ENCODE measurements around the gene SSBP3.

Gene SSBP3

GRCh38 chr1:54358503-54359168, 47.6 kb downstream of the SSBP3 start:
- TF ChIP-seq POU6F1 (CRISPR knock-in tag; IDR thresholded peaks at IDR 0.05; ENCODE audit: borderline replicate concordance, low read depth) (no peak), ARNTL (CRISPR knock-in tag; IDR thresholded peaks at IDR 0.05; ENCODE audit: borderline replicate concordance, low read depth) (no peak), ZNF565 (CRISPR knock-in tag; conservative IDR thresholded peaks at IDR 0.05; ENCODE audit: low read depth) (no peak), GLIS3 (CRISPR knock-in tag; IDR thresholded peaks at IDR 0.05) (no peak), ZNF8 (CRISPR knock-in tag; IDR thresholded peaks at IDR 0.05) (no peak), ZFP30 (CRISPR knock-in tag; IDR thresholded peaks at IDR 0.05) (no peak), PATZ1 (CRISPR knock-in tag; IDR thresholded peaks at IDR 0.05; ENCODE audit: borderline replicate concordance) (no peak), CSRNP3 (CRISPR knock-in tag; IDR thresholded peaks at IDR 0.05) (no peak), ZNF70 (CRISPR knock-in tag; IDR thresholded peaks at IDR 0.05) (no peak), TOX (CRISPR knock-in tag; IDR thresholded peaks at IDR 0.05; ENCODE audit: borderline replicate concordance) (no peak), ISL1 (CRISPR knock-in tag; IDR thresholded peaks at IDR 0.05) (no peak), TCF4 (CRISPR knock-in tag; IDR thresholded peaks at IDR 0.05; ENCODE audit: borderline replicate concordance) (no peak), ZFP3 (CRISPR knock-in tag; IDR thresholded peaks at IDR 0.05) (no peak), RARB (CRISPR knock-in tag; IDR thresholded peaks at IDR 0.05) (no peak), CREB5 (CRISPR knock-in tag; IDR thresholded peaks at IDR 0.05; ENCODE audit: low read depth) (no peak), BACH2 (CRISPR knock-in tag; IDR thresholded peaks at IDR 0.05; ENCODE audit: borderline replicate concordance) (no peak), OSR1 (CRISPR knock-in tag; IDR thresholded peaks at IDR 0.05) (no peak), ESRRG (CRISPR knock-in tag; IDR thresholded peaks at IDR 0.05) (no peak), CSDC2 (CRISPR knock-in tag; IDR thresholded peaks at IDR 0.05) (no peak), PPARA (CRISPR knock-in tag; IDR thresholded peaks at IDR 0.05; ENCODE audit: borderline replicate concordance) (no peak)
- ATAC-seq = no peak

GRCh38 chr1:54357967-54358366, 48.2 kb downstream of the SSBP3 start:
- ATAC-seq = no peak
- no peak for TF ChIP-seq TOX (CRISPR knock-in tag; IDR thresholded peaks at IDR 0.05; ENCODE audit: borderline replicate concordance)
- TF ChIP-seq ZNF565 (CRISPR knock-in tag; conservative IDR thresholded peaks at IDR 0.05; ENCODE audit: low read depth) = no peak
- no peak for TF ChIP-seq ISL1 (CRISPR knock-in tag; IDR thresholded peaks at IDR 0.05)
- no peak for TF ChIP-seq RARB (CRISPR knock-in tag; IDR thresholded peaks at IDR 0.05)
- no peak for TF ChIP-seq PATZ1 (CRISPR knock-in tag; IDR thresholded peaks at IDR 0.05; ENCODE audit: borderline replicate concordance)
- no peak for TF ChIP-seq CREB5 (CRISPR knock-in tag; IDR thresholded peaks at IDR 0.05; ENCODE audit: low read depth)
- no peak for TF ChIP-seq ZC3H10 (CRISPR knock-in tag; IDR thresholded peaks at IDR 0.05)
- no peak for TF ChIP-seq GLIS3 (CRISPR knock-in tag; IDR thresholded peaks at IDR 0.05)
- TF ChIP-seq PPARA (CRISPR knock-in tag; IDR thresholded peaks at IDR 0.05; ENCODE audit: borderline replicate concordance) = no peak
- TF ChIP-seq ZFP3 (CRISPR knock-in tag; IDR thresholded peaks at IDR 0.05) = no peak
- no peak for TF ChIP-seq TSHZ2 (CRISPR knock-in tag; IDR thresholded peaks at IDR 0.05)
- TF ChIP-seq ESRRG (CRISPR knock-in tag; IDR thresholded peaks at IDR 0.05) = no peak
- no peak for TF ChIP-seq POU6F1 (CRISPR knock-in tag; IDR thresholded peaks at IDR 0.05; ENCODE audit: borderline replicate concordance, low read depth)
- TF ChIP-seq OSR1 (CRISPR knock-in tag; IDR thresholded peaks at IDR 0.05) = no peak
- no peak for TF ChIP-seq ZNF8 (CRISPR knock-in tag; IDR thresholded peaks at IDR 0.05)
- TF ChIP-seq SNAI2 (CRISPR knock-in tag; IDR thresholded peaks at IDR 0.05) = no peak

Measured in SK-N-SH treated with all-trans-retinoic acid at 6 μM for 48 hours (cell line).